Hindlimb muscle (tissue), 1 donor: Measurements from ENCODE around the gene EIF1AD. TPM values are rescaled to one million over a fixed set of nuclear protein-coding genes. Genes with fewer than 3 reads are reported as not detected.
"Not testable (repeated sequence)": the region's sequence is repeated elsewhere in the genome, so short reads cannot be mapped to it uniquely, and the experiment has no call there.

Experiments used
- DNase-seq: peaks from one replicate; pipeline ENCODE4 v3.0.0-alpha.2; 2013
- polyA plus RNA-seq: library from polyadenylated mRNA; unstranded; fragments of 120-200 nt; gene quantifications from one replicate; pipeline ENCODE4 v1.2.1, GENCODE V29; 2013; ENCODE audit not compliant: insufficient read length

Gene EIF1AD
- polyA plus RNA-seq, 1 donor = 17.6 TPM

DNA sequence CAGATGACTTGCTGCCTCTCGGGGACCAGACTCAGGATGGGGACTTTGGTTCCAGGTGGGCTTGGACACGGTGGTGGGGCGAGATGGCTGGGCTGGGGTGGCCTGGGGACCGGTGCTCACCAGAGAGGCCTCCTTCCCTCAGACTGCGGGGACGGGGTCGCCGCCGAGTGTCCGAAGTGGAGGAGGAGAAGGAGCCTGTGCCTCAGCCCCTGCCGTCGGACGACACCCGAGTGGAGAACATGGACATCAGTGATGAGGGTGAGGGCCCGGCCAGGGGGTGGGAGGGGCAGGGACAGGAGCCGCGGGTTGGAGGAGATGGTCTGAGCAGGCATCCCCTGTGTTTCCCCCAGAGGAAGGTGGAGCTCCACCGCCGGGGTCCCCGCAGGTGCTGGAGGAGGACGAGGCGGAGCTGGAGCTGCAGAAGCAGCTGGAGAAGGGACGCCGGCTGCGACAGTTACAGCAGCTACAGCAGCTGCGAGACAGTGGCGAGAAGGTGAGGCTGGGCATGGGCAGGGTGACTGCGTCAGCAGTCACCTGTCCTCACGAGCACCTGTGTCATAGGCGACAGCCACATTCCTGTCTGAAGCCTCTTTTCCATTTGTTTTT is 34.5 kb downstream of the EIF1AD start:
- no peak for DNase-seq

DNA sequence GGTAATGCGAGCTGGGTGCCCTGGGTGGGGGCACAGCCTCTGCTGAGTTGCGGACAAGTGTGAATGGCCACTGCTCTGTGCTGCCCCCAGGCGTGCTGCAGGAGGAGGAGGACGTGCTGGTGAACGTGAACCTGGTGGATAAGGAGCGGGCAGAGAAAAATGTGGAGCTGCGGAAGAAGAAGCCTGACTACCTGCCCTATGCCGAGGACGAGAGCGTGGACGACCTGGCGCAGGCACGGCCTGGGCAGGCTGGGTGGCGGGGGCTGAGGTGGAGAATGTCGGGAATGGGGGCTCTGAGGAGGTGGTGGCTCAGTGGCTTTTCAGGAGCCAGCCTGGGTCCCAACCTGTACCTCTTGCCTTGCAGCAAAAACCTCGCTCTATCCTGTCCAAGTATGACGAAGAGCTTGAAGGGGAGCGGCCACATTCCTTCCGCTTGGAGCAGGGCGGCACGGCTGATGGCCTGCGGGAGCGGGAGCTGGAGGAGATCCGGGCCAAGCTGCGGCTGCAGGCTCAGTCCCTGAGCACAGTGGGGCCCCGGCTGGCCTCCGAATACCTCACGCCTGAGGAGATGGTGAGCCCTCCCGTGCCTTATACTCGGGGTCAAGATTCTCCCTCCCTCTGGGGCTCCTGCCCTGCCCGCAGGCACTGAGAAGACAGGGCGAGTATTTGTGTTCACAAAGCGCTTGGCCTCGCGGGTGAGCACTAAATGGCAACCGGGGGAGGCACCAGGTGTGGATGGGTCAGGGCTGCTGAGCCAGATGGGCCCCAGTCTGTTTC is 35.8 kb downstream of the EIF1AD start:
- DNase-seq = no peak

DNA sequence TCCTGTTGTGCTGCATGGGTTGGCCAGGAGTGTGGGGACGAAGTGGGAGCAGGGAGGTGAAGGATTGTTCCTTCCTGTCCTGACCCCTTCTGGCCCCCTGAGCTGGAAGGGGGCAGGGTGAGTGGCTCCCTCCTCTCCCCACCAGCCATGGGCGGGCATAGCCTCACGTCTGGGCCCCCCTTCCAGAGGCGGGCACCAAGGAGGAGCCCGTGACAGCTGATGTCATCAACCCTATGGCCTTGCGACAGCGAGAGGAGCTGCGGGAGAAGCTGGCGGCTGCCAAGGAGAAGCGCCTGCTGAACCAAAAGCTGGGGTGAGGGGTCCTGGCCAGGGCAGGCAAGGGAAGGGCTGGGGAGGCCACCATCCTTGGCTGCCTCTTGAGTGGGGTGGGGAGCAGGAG is 37.1 kb downstream of the EIF1AD start:
- DNase-seq = no peak

DNA sequence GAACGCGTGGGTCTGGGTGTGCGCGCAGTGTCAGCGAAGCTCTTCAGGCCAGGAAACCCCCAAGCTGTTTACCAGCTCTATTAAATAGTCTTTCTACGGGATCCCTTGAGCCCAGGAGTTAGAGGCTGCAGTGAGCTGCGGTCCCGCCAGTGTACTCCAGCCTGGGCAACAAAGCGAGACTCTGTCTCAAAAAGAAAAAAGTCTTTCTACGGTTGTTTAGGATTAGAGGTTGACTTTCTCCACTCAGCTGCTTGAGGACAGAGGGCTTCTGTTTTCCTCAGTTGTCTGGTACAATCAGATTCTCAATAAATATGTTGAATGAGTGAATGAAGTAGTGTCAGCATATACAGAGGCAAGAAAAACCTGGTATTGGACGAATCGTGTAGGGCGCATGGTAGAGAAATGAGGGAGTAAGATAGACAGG is 39.8 kb downstream of the EIF1AD start:
- DNase-seq = no peak

DNA sequence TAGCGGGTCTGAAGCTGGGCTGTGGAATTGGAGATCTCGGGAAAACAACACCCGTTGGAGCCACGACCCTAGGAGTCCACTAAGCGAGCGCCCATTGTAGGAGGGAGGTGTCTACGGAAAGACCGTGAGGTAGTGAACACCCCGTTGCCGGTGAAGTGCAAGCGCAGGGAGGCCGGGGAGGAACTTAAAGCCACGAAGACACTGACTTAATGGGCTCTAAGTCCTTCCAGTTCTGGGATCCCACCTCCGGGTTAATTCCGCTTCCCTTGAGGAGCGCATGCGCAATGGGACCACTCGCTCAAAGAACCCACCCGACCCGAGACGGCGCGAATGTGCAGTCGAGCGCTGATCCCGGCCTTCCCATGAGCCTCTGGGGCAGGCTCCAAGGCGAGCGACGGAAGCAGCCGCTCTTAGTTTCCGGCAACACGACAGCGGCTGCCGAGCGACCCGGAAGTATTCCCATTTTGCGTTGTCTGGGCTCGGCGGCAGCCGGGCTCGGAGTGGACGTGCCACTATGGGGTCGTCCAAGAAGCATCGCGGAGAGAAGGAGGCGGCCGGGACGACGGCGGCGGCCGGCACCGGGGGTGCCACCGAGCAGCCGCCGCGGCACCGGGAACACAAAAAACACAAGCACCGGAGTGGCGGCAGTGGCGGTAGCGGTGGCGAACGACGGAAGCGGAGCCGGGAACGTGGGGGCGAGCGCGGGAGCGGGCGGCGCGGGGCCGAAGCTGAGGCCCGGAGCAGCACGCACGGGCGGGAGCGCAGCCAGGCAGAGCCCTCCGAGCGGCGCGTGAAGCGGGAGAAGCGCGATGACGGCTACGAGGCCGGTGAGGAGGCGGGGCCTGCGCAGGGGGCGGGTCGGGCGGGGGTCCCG is 40.5 kb downstream of the EIF1AD start, which contains the start of gene SART1:
Gene SART1, plus strand, starts transcription at position 468 of the 874 bp plus-strand sequence. Its CDS starts 47 bp downstream, at position 515.
- peak; percentile 98 for DNase-seq

DNA sequence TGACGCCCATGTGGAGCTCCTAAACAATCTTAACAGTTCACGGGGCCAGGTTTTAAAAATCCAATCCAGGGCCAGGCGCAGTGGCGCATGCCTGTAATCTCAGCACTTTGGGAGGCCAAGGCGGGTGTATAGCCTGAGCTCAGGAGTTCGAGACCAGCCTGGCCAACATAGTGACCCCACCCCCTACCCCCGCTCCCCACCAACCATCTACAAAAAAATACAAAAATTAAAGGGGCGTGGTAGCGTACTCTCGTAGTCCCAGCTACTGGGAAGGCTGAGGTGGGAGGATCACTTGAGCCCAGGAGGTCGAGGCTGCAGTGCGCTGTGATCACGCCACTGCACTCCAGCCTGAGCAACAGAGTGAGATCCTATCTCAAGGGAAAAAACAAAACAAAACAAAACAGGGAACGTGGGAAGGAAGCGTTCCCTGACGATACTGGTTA is 41.1 kb downstream of the EIF1AD start:
- DNase-seq = no peak

DNA sequence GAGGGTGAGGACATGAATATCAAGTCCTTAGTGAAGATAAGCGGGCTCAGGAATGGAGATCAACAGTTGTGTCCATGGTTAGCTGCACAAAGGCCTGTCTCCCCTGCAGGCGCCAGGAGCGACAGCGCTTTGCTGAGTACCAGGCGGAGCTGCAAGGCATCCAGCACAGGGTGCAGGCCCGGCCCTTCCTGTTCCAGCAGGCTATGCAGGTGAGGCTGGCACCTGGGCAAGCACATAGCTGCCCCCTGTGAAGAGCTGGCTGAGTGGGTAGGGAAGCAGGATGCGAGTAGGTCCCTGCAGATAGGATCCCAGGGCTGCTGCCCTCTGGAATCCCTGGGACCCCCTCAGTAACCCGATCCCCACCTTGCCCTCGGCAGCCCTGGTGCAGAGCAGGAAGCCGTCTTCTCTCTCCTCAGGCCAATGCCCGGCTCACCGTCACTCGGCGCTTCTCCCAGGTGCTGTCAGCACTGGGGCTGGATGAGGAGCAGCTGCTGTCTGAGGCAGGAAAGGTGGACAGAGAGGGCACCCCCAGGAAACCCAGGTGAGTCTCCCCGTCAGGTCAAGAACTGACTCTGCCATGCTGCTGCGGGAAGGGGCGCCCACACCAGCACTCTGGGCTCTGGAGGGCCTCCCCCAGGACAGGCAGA is 43.1 kb downstream of the EIF1AD start:
- DNase-seq = no peak

DNA sequence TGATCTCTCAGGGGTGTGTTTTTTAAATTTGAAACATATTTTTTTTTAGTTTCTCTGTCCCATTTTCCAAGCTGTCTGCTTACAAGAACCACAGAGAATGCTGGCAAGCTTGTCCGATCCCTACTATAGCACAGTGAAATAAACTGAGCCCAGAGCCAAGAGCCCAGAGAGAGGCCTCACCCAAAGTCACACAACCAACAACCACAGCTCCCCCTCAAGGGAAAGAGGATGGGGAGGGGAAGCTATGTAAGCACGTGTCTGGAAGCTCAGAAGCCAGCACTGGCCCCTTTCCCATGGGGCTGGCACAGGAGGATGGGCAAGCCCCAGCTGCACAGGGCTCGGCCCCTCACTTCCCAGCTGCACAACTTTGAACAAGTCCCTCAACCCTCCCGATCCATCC is 43.7 kb downstream of the EIF1AD start:
- no peak for DNase-seq

DNA sequence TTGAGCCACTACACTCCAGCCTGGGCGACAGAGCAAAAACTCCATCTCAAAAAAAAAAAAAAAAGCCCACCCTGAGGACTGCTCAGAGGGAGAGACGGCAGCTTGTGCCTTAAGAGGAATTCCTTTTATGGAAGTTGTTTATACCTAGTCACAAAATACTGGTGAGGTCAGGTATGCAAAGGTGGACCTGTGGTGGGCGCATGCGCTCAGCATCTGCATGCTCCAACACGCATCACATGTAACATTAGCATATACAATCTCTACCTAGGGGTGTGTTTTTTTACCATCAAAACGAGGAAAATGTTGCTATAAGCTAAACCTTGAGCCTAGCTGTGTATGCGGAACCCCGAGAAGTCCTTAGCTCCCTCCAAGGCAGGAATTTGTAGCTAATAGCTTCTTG is 47.2 kb downstream of the EIF1AD start:
- no peak for DNase-seq

DNA sequence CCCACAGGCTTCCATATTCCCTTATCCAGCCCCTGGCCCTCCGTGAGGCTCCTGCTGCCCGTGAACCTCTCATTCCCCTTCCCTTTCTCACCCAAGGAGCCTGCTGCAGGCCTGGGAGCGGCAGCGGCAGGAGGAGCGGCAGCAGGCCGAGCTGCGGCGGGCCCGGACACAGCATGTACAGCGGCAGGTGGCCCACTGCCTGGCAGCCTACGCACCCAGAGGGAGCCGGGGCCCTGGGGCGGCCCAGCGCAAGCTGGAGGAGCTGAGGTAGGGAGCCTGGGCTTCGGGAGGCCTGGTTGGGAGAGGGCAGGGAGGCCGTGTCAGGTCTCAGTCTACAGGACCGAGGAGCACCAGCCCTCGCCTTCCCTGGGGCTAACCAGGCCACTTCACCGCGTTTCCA is 48.5 kb downstream of the EIF1AD start:
- DNase-seq = no peak

DNA sequence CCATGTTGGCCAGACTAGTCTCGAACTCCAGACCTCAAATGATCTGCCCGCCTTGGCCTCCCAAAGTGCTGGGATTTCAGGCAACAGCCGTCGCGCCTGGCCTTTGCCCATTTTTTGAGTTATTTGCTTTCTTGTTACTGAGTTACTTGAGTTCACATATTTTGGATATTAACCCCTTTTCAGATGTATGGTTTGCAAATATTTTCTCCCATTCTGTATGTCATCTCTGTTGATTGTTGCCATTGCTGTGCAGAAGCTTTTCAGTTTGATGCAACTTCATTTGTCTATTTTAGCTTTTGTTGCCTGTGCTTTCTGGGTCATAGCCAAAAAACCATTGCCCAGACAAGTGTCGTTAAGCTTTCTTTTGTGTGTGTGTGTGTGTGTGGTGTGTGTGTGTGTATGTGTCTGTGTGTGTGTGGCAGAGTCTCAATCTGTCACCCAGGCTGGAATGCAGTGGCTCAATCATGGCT is 49.9 kb downstream of the EIF1AD start:
- no peak for DNase-seq

DNA sequence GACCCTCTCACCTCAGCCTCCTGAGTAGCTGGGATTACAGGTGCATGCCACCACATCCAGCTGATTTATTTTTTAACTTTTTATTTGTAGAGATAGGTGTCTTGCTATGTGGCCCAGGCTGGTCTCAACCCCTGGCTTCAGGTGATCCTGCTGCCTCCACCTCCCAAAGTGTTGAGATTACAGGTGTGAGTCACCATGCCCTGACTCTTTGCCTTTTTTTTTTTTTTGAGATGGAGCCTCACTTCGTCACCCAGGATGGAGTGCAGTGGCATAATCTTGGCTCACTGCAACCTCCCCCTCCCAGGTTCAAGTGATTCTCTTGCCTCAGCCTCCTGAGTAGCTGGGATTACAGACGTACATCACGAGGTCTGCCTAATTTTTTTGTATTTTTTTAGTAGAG is 50.3 kb downstream of the EIF1AD start:
- not testable (repeated sequence) for DNase-seq

DNA sequence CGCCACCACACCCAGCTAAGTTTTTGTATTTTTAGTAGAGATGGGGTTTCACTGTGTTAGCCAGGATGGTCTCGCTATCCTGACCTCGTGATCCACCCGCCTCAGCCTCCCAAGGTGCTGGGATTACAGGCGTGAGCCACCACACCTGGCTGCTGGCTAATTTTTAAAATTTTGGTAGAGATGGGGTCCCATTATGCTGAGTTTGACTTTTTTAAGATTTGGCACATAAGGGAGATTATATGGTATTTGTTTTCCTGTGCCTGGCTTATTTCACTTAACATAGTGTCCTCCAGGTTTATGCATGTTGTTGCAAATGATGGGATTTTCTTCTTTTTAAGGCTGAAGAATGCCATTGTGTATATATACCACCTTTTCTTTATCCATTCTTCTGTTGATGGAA is 51.2 kb downstream of the EIF1AD start:
- DNase-seq = not testable (repeated sequence)

DNA sequence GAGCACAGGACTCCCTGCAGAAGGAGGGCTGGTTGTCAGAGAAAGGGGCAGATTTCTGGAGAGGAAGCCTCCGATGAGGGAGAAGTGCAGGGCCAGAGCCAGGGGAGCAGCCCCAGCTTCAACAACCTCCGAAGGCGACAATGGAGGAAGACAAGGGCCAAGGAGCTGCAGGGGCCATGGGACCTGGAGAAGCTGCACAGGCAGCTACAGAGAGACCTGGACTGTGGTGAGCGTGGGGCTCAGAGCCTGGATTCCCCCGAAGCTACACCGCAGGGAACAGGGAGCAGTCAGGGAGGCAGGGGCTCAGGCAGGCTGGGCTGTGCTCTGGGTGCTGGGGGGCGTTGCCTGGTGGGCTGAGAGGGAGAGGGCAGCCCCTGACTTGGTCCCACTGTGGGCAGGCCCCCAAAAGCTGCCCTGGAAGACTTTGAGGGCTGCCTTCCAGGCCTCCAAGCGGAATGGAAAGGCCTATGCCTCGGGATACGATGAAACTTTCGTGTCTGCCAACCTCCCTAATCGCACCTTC is 54.3 kb downstream of the EIF1AD start:
- no peak for DNase-seq

DNA sequence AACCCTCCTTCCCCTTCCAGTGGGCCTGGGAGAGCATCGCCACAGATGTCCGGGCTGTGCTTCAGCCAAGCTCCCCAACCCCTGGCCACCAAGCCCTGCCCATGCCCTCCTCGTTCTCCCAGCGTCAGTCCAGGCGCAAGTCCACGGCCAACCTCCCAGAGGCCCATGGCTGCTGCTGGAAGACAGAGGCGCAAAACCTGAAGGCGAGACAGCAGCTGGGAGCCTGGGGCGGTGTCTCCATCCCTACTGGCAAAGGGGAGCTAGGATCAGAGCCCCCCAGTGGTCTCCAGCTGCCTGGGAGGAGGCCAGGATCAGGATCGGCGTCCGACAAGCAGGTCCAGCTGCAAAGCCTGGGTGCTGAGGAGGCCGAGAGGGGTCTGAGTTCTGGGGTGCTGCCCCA is 54.8 kb downstream of the EIF1AD start:
- no peak for DNase-seq

DNA sequence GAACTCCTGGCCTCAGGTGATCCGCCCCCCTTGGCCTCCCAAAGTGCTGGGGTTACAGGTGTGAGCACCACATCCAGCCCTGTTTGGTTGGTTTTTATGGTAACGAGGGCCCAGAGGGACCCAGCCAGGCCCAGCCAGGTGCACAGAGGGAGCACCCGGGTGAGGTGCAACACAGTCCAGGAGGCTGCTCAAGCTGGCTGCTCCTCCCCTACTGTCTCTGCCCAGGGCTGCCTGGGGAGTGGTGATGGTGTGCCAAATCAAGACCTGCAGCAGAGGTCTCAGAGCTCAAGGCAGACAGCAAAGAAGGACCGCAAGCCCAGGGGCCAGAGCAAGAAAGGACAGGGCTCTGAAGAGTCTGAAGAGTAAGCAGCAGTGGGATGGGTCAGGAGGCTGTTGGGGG is 55.3 kb downstream of the EIF1AD start:
- DNase-seq = no peak

Other genes with a start within 250 kb of the EIF1AD start
- gene AP5B1, start 221.2 kb downstream of the EIF1AD start, polyA plus RNA-seq = 2.1 TPM
- gene OVOL1, start 215.1 kb downstream of the EIF1AD start, polyA plus RNA-seq = not detected
- 1.6 TPM for gene SNX32, start 168.2 kb downstream of the EIF1AD start, polyA plus RNA-seq
- 626 TPM for gene CFL1, start 144.0 kb downstream of the EIF1AD start, polyA plus RNA-seq
- 52.3 TPM for gene MUS81, start 141.7 kb downstream of the EIF1AD start, polyA plus RNA-seq
- 87.9 TPM for gene EFEMP2, start 129.4 kb downstream of the EIF1AD start, polyA plus RNA-seq
- gene CTSW, start 122.3 kb downstream of the EIF1AD start, polyA plus RNA-seq = 0.81 TPM
- gene FIBP, start 113.7 kb downstream of the EIF1AD start, polyA plus RNA-seq = 59.8 TPM
- 22.2 TPM for gene CCDC85B, start 111.5 kb downstream of the EIF1AD start, polyA plus RNA-seq
- 0.54 TPM for gene FOSL1, start 101.8 kb downstream of the EIF1AD start, polyA plus RNA-seq
- gene C11orf68, start 83.1 kb downstream of the EIF1AD start, polyA plus RNA-seq = 36.2 TPM
- gene DRAP1, start 82.7 kb downstream of the EIF1AD start, polyA plus RNA-seq = 82.7 TPM
- gene TSGA10IP, start 56.7 kb downstream of the EIF1AD start, polyA plus RNA-seq = 0.32 TPM
- gene SART1, start 40.4 kb downstream of the EIF1AD start, polyA plus RNA-seq = 46.2 TPM
- 217 TPM for gene BANF1, start 346 bp upstream of the EIF1AD start, polyA plus RNA-seq
- gene CST6, start 9.9 kb upstream of the EIF1AD start, polyA plus RNA-seq = not detected
- gene CATSPER1, start 24.3 kb upstream of the EIF1AD start, polyA plus RNA-seq = 0.12 TPM
- 0.34 TPM for gene GAL3ST3, start 47.0 kb upstream of the EIF1AD start, polyA plus RNA-seq
- 128 TPM for gene SF3B2, start 50.2 kb upstream of the EIF1AD start, polyA plus RNA-seq
- gene PACS1, start 68.1 kb upstream of the EIF1AD start, polyA plus RNA-seq = 37.1 TPM